ENCODE results near the gene CTDSPL.

GRCh38 chr3:38011111-38011510 lies 149.4 kb downstream of the CTDSPL start:
- no peak for TF ChIP-seq POLR2AphosphoS5 (IDR thresholded peaks at IDR 0.05)
- no peak for TF ChIP-seq CTCF (IDR thresholded peaks at IDR 0.05)
- no peak for TF ChIP-seq POLR2A (IDR thresholded peaks at IDR 0.05)
- TF ChIP-seq EP300 (IDR thresholded peaks at IDR 0.05), result no peak

Measured in suprapubic skin (tissue), 4 donors.